Measurements from ENCODE around the gene FBXO8. TPM values are rescaled to one million over a fixed set of nuclear protein-coding genes. Genes with fewer than 3 reads are reported as not detected.

Gene FBXO8
- total RNA-seq, 2 experiments from 2014 or later: 12.6 to 12.7 TPM

- ChIA-PET CTCF (ENCODE audit: unreplicated experiment) (no interaction called here), POLR2A (no interaction called here)
- H3K4me2 ChIP-seq (ENCODE audit: low read length): no peak overlapping the region
- H3K27ac ChIP-seq (ENCODE audit: low read depth, low read length, poor library complexity, severe bottlenecking): no peak overlapping the region
- H3K36me3 ChIP-seq (ENCODE audit: insufficient read depth, low read length): no peaks in the 10 kb centered on the region; the same call in 1 of the 2 replicates
- H4K20me1 ChIP-seq (ENCODE audit: insufficient read depth, low read length): no peaks in the 10 kb centered on the region
- no peaks in the 10 kb centered on the region for H3K9me2 ChIP-seq (ENCODE audit: insufficient read depth, low read length)
- no peak overlapping the region for H2AFZ ChIP-seq (ENCODE audit: low read length)
- intact Hi-C loops (cut with micrococcal nuclease; ENCODE audit: unreplicated experiment): no loop called here
- no peaks in the 10 kb centered on the region for H3K79me2 ChIP-seq (ENCODE audit: insufficient read depth, low read depth, low read length)
- DNase-seq (ENCODE audit: low spot score): no peak
- TF ChIP-seq CTCF (conservative IDR thresholded peaks at IDR 0.05; ENCODE audit: low read length): no peak
- TF ChIP-seq EZH2phosphoT487 (IDR thresholded peaks at IDR 0.05; ENCODE audit: borderline replicate concordance, low read depth, low read length): no peak
- no TSS peak for BruUV-seq (replicated peaks)
- H3K4me1 ChIP-seq (ENCODE audit: insufficient read depth, low read length, poor library complexity, severe bottlenecking): no peaks in the 10 kb centered on the region
- no peak overlapping the region for H3K4me3 ChIP-seq (ENCODE audit: low read depth, low read length, poor library complexity, severe bottlenecking)
- no peaks in the 10 kb centered on the region for H3K9me3 ChIP-seq (ENCODE audit: low read length)
Measured at GRCh38 chr4:174324725-174325124, 41.3 kb upstream of the FBXO8 start.

GRCh38 chr4:174324236-174324635 lies 40.8 kb upstream of the FBXO8 start:
- Histone ChIP-seq H3K27ac (ENCODE audit: low read depth, low read length, poor library complexity, severe bottlenecking) (no peak overlapping the region), H3K4me2 (ENCODE audit: low read length) (no peak overlapping the region), H3K36me3 (ENCODE audit: insufficient read depth, low read length) (no peaks in the 10 kb centered on the region; the same call in 1 of the 2 replicates), H3K9me3 (ENCODE audit: low read length) (no peaks in the 10 kb centered on the region), H3K9me2 (ENCODE audit: insufficient read depth, low read length) (no peaks in the 10 kb centered on the region), H3K79me2 (ENCODE audit: insufficient read depth, low read depth, low read length) (no peaks in the 10 kb centered on the region), H3K4me1 (ENCODE audit: insufficient read depth, low read length, poor library complexity, severe bottlenecking) (no peaks in the 10 kb centered on the region), H4K20me1 (ENCODE audit: insufficient read depth, low read length) (no peaks in the 10 kb centered on the region), H2AFZ (ENCODE audit: low read length) (no peak overlapping the region), H3K4me3 (ENCODE audit: low read depth, low read length, poor library complexity, severe bottlenecking) (no peak overlapping the region)
- ChIA-PET CTCF (ENCODE audit: unreplicated experiment) (no interaction called here), POLR2A (no interaction called here)
- intact Hi-C loops (cut with micrococcal nuclease; ENCODE audit: unreplicated experiment): no loop called here
- no TSS peak for BruUV-seq (replicated peaks)
- TF ChIP-seq CTCF (conservative IDR thresholded peaks at IDR 0.05; ENCODE audit: low read length): no peak
- no peak for TF ChIP-seq EZH2phosphoT487 (IDR thresholded peaks at IDR 0.05; ENCODE audit: borderline replicate concordance, low read depth, low read length)
- DNase-seq (ENCODE audit: low spot score): no peak

- Histone ChIP-seq H3K27ac (ENCODE audit: low read depth, low read length, poor library complexity, severe bottlenecking) (no peak overlapping the region), H2AFZ (ENCODE audit: low read length) (no peak overlapping the region), H3K4me1 (ENCODE audit: insufficient read depth, low read length, poor library complexity, severe bottlenecking) (no peaks in the 10 kb centered on the region), H3K9me3 (ENCODE audit: low read length) (no peaks in the 10 kb centered on the region), H4K20me1 (ENCODE audit: insufficient read depth, low read length) (no peaks in the 10 kb centered on the region), H3K79me2 (ENCODE audit: insufficient read depth, low read depth, low read length) (no peaks in the 10 kb centered on the region), H3K4me3 (ENCODE audit: low read depth, low read length, poor library complexity, severe bottlenecking) (no peak overlapping the region), H3K4me2 (ENCODE audit: low read length) (no peak overlapping the region), H3K36me3 (ENCODE audit: insufficient read depth, low read length) (peaks cover 17% of the 10 kb centered on the region; the same call in 1 of the 2 replicates), H3K9me2 (ENCODE audit: insufficient read depth, low read length) (no peaks in the 10 kb centered on the region)
- TF ChIP-seq EZH2phosphoT487 (IDR thresholded peaks at IDR 0.05; ENCODE audit: borderline replicate concordance, low read depth, low read length) (no peak), CTCF (conservative IDR thresholded peaks at IDR 0.05; ENCODE audit: low read length) (no peak)
- ChIA-PET CTCF (ENCODE audit: unreplicated experiment) (no interaction called here), POLR2A (interaction anchor here (1.0 kb wide), 1 partner anchor 56 kb away, joined by 3 read pairs; no protein-coding TSS in a partner anchor)
- intact Hi-C loops (cut with micrococcal nuclease; ENCODE audit: unreplicated experiment): no loop called here
- DNase-seq (ENCODE audit: low spot score): no peak
- BruUV-seq (replicated peaks): no TSS peak
Measured at GRCh38 chr4:174320494-174321199, 37.2 kb upstream of the FBXO8 start.

Data from OCI-LY7 (cell line).